Activated CD4-positive, alpha-beta T cell treated with anti-CD3 and anti-CD28 coated beads for 36 hours (primary cell): Measurements from ENCODE around the gene SEMA3E. TPM values are rescaled to one million over a fixed set of nuclear protein-coding genes. Genes with fewer than 3 reads are reported as not detected.

Source experiments
- ATAC-seq: fragments of 200-7000 bp; cut with Tn5 transposase; one replicate; pipeline ENCODE4 v1.10.0; 2021; ENCODE audit warnings: mild to moderate bottlenecking, moderate library complexity
- CTCF ChIA-PET: fragments of 350-600 bp; sonication (Branson Sonifier 250); formaldehyde crosslinking; loops from one replicate; lab custom pipeline; 2021; ENCODE audit warnings: antibody characterized with exemption; lab: Charles Lee
- POLR2A ChIA-PET: fragments of 350-600 bp; sonication (Branson Sonifier 250); formaldehyde crosslinking; loops from one replicate; lab custom pipeline; 2021; ENCODE audit warnings: antibody characterized with exemption, inconsistent platforms; lab: Charles Lee
- DNase-seq: peaks from one replicate; pipeline ENCODE4 v3.0.0-alpha.2; 2020
- H3K27ac Mint-ChIP-seq: one replicate; pipeline ENCODE4 v1.8.0; 2021; ENCODE audit warnings: mixed read lengths
- H3K27me3 Mint-ChIP-seq: one replicate; pipeline ENCODE4 v1.8.0; 2021; ENCODE audit warnings: mixed read lengths
- H3K36me3 Mint-ChIP-seq: one replicate; pipeline ENCODE4 v1.8.0; 2021; ENCODE audit warnings: low read depth, mixed read lengths
- H3K4me1 Mint-ChIP-seq: one replicate; pipeline ENCODE4 v1.8.0; 2021; ENCODE audit warnings: mixed read lengths
- H3K4me3 Mint-ChIP-seq: one replicate; pipeline ENCODE4 v1.8.0; 2021; ENCODE audit warnings: mild to moderate bottlenecking, moderate library complexity, mixed read lengths
- H3K9me3 Mint-ChIP-seq: one replicate; pipeline ENCODE4 v1.8.0; 2021; ENCODE audit warnings: low read depth, mixed read lengths
- intact Hi-C, 2 experiments: fragments of 100-400 bp; cut with DNase I in 1 of 2; cut with micrococcal nuclease in 1 of 2; formaldehyde crosslinking; loops; one replicate each; pipeline versions ENCODE4 v1.14.2 to v1.15.1; 2022 to 2024; cut with DNase I, micrococcal nuclease
- total RNA-seq, 2 experiments: library from RNA; stranded (reverse); gene quantifications; one replicate each; pipeline ENCODE4 v1.2.3, GENCODE V29; 2021

The SEMA3E gene
- total RNA-seq: not detected

DNA sequence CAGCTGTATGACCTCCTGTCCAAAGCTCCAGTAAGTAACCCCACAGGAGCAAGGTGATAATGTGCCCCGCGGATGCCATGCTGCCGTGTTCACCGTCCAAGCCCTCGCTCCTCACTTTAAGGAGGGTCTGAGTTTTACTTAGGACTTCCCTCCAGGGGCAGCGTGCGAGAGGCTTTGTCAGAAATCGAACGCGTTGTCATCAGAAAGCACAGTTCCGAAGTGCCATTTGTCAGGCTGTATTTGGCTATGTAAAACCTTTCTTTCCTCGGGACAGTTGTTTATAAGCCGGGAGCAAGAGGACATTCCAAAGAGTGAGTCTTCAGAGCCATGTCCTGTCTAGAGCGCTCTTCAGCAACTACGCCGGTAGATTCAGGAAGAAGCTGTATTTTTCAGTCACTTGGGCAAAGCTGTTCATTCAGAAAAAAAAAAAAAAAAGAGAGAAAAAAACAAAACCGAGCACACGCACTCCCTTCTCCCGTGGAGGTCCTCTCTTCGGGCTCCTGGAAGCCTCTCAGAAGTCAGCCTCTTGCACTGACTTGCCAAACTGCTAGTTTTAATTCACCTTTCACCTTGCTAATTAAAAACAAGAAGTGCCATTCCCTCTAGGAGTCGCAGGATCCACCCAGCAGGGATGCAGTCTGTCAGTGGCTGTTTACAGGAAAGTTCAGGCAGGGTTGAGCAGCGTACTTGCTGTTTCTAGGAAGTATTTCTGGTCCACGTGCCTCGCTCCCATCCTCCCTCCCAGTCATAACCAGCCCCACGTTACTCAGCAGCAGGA is at the start of gene SEMA3E:
Gene SEMA3E, minus strand, starts transcription at position 676 of the 778 bp plus-strand sequence.
- POLR2A ChIA-PET: no interaction called here
- peaks cover 10% of the 10 kb centered on the region for H3K27me3 Mint-ChIP-seq
- no peak within 1 kb of the TSS for H3K4me3 Mint-ChIP-seq
- CTCF ChIA-PET: interaction anchor here (0.6 kb wide), 1 partner anchor 27 kb away, joined by 3 read pairs; no protein-coding TSS in a partner anchor
- intact Hi-C loops: no loop called here
- H3K36me3 Mint-ChIP-seq: no peaks in the 10 kb centered on the region
- peaks cover 3% of the 10 kb centered on the region for H3K9me3 Mint-ChIP-seq
- no peak for DNase-seq
- ATAC-seq: no peak
- H3K4me1 Mint-ChIP-seq: peaks cover 2% of the 10 kb centered on the region
- H3K27ac Mint-ChIP-seq: no peak within 1 kb of the TSS

GRCh38 chr7:83697804-83698530 is 49.0 kb upstream of the SEMA3E start:
- no peaks in the 10 kb centered on the region for H3K27me3 Mint-ChIP-seq
- DNase-seq: no peak
- no peaks in the 10 kb centered on the region for H3K4me1 Mint-ChIP-seq
- POLR2A ChIA-PET: no interaction called here
- CTCF ChIA-PET: no interaction called here
- intact Hi-C loops: no loop called here
- no peak overlapping the region for H3K4me3 Mint-ChIP-seq
- H3K9me3 Mint-ChIP-seq: no peaks in the 10 kb centered on the region
- H3K27ac Mint-ChIP-seq: no peak overlapping the region
- no peak for ATAC-seq
- no peaks in the 10 kb centered on the region for H3K36me3 Mint-ChIP-seq

DNA sequence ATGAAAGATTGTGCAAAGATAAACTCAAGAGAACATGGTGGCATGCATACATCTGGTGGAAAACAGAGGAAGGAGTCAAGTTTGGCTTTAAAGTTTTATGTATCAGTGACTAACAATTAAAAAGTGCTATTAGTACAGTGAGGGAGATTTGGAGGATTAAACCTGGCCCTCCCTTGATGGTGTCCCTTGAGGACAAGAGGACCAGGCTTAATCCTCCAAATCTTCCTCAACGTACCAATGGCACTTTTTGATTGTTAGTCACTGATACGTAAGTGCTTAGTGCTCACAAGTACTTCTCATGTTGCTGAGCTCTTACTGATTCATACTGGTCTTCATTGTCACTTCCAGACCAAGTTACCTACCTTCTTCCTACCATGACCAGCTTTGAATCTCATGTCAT is 47.2 kb upstream of the SEMA3E start:
- DNase-seq (no peak), ATAC-seq (no peak)
- H3K27ac Mint-ChIP-seq: no peak overlapping the region
- CTCF ChIA-PET: no interaction called here
- H3K9me3 Mint-ChIP-seq: no peaks in the 10 kb centered on the region
- no peaks in the 10 kb centered on the region for H3K36me3 Mint-ChIP-seq
- POLR2A ChIA-PET: no interaction called here
- intact Hi-C loops: no loop called here
- no peaks in the 10 kb centered on the region for H3K4me1 Mint-ChIP-seq
- no peaks in the 10 kb centered on the region for H3K27me3 Mint-ChIP-seq
- H3K4me3 Mint-ChIP-seq: no peak overlapping the region

DNA sequence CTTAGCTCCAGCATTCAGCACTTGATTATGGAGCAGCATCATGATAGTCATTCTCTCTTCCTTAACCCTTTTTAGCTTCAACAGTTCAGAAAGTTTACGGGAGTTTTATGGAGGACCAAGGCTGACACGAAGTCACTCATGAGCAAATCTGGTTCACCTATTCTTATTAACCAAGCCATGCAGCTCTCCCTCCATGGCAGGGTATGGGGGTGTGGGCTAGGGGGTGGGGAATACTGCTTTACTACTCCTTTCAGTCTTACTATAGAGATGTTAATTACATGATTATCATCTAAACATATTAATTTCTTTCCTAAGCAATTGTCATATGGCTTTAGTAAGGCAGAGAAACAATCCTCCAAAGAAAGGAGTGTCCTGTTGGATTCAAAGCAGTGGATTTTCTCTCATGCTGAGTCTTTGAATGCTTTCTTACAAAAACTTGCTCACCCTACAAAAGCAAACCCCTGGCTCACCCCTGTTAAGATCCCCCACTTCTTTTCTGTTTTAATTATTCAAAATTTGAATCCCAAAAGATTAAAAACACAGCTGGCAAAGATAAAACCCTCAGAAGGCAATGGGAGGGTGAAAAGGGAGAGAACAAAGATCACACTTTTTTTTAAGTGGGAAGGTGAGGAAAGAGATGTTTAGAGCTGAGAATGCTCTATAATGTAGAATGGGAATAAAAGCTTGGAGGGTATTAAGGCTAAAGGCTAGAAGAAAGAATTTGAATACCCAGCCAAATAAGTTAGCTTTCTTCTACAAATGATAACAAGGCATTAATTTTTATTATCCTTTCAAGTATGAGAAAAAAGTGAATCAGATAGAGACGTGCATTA is 46.4 kb upstream of the SEMA3E start:
- Mint-ChIP-seq H3K4me3 (no peak overlapping the region), H3K9me3 (no peaks in the 10 kb centered on the region), H3K4me1 (no peaks in the 10 kb centered on the region), H3K27ac (no peak overlapping the region), H3K27me3 (no peaks in the 10 kb centered on the region), H3K36me3 (no peaks in the 10 kb centered on the region)
- ChIA-PET CTCF (no interaction called here), POLR2A (no interaction called here)
- ATAC-seq (no peak), DNase-seq (no peak)
- intact Hi-C loops: no loop called here

DNA sequence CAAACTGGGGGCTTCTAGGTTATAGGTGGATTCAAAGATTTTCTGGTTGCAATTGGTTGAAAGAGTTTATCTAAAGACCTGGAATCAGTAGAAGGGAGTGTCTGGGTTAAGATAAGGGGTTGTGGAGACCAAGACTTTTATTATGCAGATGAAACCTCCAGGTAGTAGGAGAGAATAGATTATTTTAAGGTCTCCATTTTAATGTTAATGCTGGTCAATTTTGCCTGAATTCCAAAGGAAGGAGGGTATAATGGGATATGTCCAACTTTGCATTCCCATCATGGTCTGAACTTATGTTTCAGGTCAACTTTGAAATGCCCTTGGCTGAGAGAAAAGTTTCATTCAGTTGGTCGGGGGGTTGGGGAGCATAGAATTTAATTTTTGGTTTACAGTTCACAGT is 44.3 kb upstream of the SEMA3E start:
- Mint-ChIP-seq H3K4me1 (no peaks in the 10 kb centered on the region), H3K36me3 (no peaks in the 10 kb centered on the region), H3K4me3 (no peak overlapping the region), H3K27ac (no peak overlapping the region), H3K9me3 (no peaks in the 10 kb centered on the region), H3K27me3 (no peaks in the 10 kb centered on the region)
- ChIA-PET CTCF (no interaction called here), POLR2A (no interaction called here)
- intact Hi-C loops: no loop called here
- ATAC-seq: no peak
- DNase-seq: no peak

- ATAC-seq (no peak), DNase-seq (no peak)
- intact Hi-C loops: no loop called here
- CTCF ChIA-PET: no interaction called here
- Mint-ChIP-seq H3K9me3 (no peaks in the 10 kb centered on the region), H3K27ac (no peak overlapping the region), H3K36me3 (no peaks in the 10 kb centered on the region), H3K4me1 (no peaks in the 10 kb centered on the region), H3K27me3 (no peaks in the 10 kb centered on the region), H3K4me3 (no peak overlapping the region)
- POLR2A ChIA-PET: no interaction called here
Measured at GRCh38 chr7:83691095-83691494, 42.2 kb upstream of the SEMA3E start.

GRCh38 chr7:83689855-83690254 is 40.9 kb upstream of the SEMA3E start:
- no peaks in the 10 kb centered on the region for H3K27me3 Mint-ChIP-seq
- no peaks in the 10 kb centered on the region for H3K36me3 Mint-ChIP-seq
- H3K27ac Mint-ChIP-seq: no peak overlapping the region

DNA sequence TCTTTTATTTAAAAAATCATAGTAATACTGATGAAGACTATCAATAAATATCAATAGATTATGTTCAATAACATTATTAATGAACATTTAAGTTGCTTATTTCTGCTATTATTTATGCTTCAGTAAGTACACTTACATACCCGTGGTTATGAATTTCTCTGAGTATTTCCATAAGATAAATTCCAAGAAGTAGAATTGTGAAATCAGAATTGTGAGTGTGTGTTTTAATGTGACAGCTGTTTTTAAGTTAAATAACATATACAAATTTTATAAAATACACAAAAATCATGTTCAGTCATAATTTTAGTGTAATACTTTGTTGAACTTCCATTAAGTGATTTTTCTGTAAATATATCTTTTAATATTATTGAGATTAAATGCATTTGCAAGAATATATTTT is 37.5 kb upstream of the SEMA3E start:
- Mint-ChIP-seq H3K4me1 (no peaks in the 10 kb centered on the region), H3K27ac (no peak overlapping the region), H3K9me3 (no peaks in the 10 kb centered on the region), H3K27me3 (no peaks in the 10 kb centered on the region), H3K4me3 (no peak overlapping the region), H3K36me3 (no peaks in the 10 kb centered on the region)
- no peak for DNase-seq
- ChIA-PET POLR2A (no interaction called here), CTCF (no interaction called here)
- intact Hi-C loops: no loop called here
- ATAC-seq: no peak

More at GRCh38 chr7:83689855-83690254, 40.9 kb upstream of the SEMA3E start:
- POLR2A ChIA-PET: no interaction called here
- no peaks in the 10 kb centered on the region for H3K9me3 Mint-ChIP-seq
- H3K4me1 Mint-ChIP-seq: no peaks in the 10 kb centered on the region
- intact Hi-C loops: no loop called here
- DNase-seq (no peak), ATAC-seq (no peak)
- CTCF ChIA-PET: no interaction called here
- H3K4me3 Mint-ChIP-seq: no peak overlapping the region

DNA sequence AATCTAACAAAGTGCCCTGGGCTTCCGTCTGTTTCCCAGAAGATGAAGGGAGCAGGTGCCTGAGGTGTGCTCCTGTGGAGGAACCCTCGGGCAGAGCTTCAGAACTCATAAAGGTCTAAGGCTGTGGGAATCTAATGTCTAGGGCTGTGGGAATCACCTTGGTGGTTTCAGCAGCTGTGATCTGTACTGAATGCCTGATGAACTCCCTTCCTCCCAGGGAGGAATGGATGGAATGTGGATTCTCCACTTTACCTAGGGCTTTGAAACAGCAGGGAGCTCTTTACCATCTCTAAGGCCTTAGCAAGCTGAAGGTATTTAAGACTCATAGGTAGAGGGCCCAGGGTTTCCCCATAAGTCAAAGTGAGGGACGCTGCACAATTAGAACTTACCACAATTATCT is 36.0 kb upstream of the SEMA3E start:
- no peak overlapping the region for H3K27ac Mint-ChIP-seq
- H3K4me3 Mint-ChIP-seq: no peak overlapping the region
- ChIA-PET CTCF (interaction anchor here (1.4 kb wide), 1 partner anchor 12 kb away, joined by 3 read pairs; no protein-coding TSS in a partner anchor), POLR2A (no interaction called here)
- no peaks in the 10 kb centered on the region for H3K9me3 Mint-ChIP-seq
- intact Hi-C loops: no loop called here
- ATAC-seq (no peak), DNase-seq (no peak)
- H3K27me3 Mint-ChIP-seq: no peaks in the 10 kb centered on the region
- no peaks in the 10 kb centered on the region for H3K36me3 Mint-ChIP-seq
- H3K4me1 Mint-ChIP-seq: no peaks in the 10 kb centered on the region

GRCh38 chr7:83681200-83681778 is 32.4 kb upstream of the SEMA3E start:
- Mint-ChIP-seq H3K9me3 (no peaks in the 10 kb centered on the region), H3K4me3 (no peak overlapping the region), H3K4me1 (no peaks in the 10 kb centered on the region), H3K27ac (no peak overlapping the region), H3K27me3 (no peaks in the 10 kb centered on the region), H3K36me3 (no peaks in the 10 kb centered on the region)
- ATAC-seq (no peak), DNase-seq (no peak)
- ChIA-PET POLR2A (no interaction called here), CTCF (no interaction called here)
- intact Hi-C loops: no loop called here

- H3K9me3 Mint-ChIP-seq: peaks cover 1% of the 10 kb centered on the region
Measured at GRCh38 chr7:83677180-83677866, 28.4 kb upstream of the SEMA3E start.

More at GRCh38 chr7:83677180-83677866, 28.4 kb upstream of the SEMA3E start:
- DNase-seq (no peak), ATAC-seq (no peak)
- H3K4me1 Mint-ChIP-seq: no peaks in the 10 kb centered on the region
- POLR2A ChIA-PET: no interaction called here
- no peaks in the 10 kb centered on the region for H3K36me3 Mint-ChIP-seq
- no peak overlapping the region for H3K4me3 Mint-ChIP-seq
- no peaks in the 10 kb centered on the region for H3K27me3 Mint-ChIP-seq
- CTCF ChIA-PET: no interaction called here
- intact Hi-C loops: no loop called here
- H3K27ac Mint-ChIP-seq: no peak overlapping the region
